Parathyroid adenoma (tissue), 2 donors: ENCODE measurements around the gene SPEM1.

Experiments used
- H2AFZ ChIP-seq: fragments of 300-600 bp; sonication (generic); one replicate; pipeline ENCODE4 v1.7.0; 2017; ENCODE audit warnings: antibody characterized with exemption, mild to moderate bottlenecking
- H3K27ac ChIP-seq: fragments of 300-600 bp; sonication (generic); one replicate; pipeline ENCODE4 v1.7.0; 2017
- H3K27me3 ChIP-seq: fragments of 300-600 bp; sonication (generic); one replicate; pipeline ENCODE4 v1.7.0; 2017; ENCODE audit warnings: low read length; ENCODE audit not compliant: control insufficient read depth, insufficient read depth
- H3K36me3 ChIP-seq: fragments of 300-600 bp; sonication (generic); one replicate; pipeline ENCODE4 v1.7.0; 2017; ENCODE audit warnings: low read length; ENCODE audit not compliant: control insufficient read depth, insufficient read depth
- H3K4me1 ChIP-seq: fragments of 300-600 bp; sonication (generic); one replicate; pipeline ENCODE4 v1.7.0; 2017; ENCODE audit warnings: control low read depth
- H3K4me2 ChIP-seq: fragments of 300-600 bp; sonication (generic); one replicate; pipeline ENCODE4 v1.7.0; 2017; ENCODE audit warnings: low read length
- H3K4me3 ChIP-seq: fragments of 300-600 bp; sonication (generic); one replicate; pipeline ENCODE4 v1.7.0; 2017; ENCODE audit warnings: low read depth, low read length
- H3K79me2 ChIP-seq: fragments of 300-600 bp; sonication (generic); one replicate; pipeline ENCODE4 v1.7.0; 2017; ENCODE audit warnings: control low read depth
- H3K9ac ChIP-seq: fragments of 300-600 bp; sonication (generic); one replicate; pipeline ENCODE4 v1.7.0; 2017; ENCODE audit warnings: mild to moderate bottlenecking
- H3K9me3 ChIP-seq: fragments of 300-600 bp; sonication (generic); one replicate; pipeline ENCODE4 v1.7.0; 2017; ENCODE audit warnings: low read length; ENCODE audit not compliant: control insufficient read depth
- TF ChIP-seq, protein P1 (sequence below): fragments of 300-600 bp; sonication (generic); IDR thresholded peaks from one replicate; pipeline ENCODE4 v1.7.0; 2017; ENCODE audit warnings: antibody characterized with exemption, mild to moderate bottlenecking
- donor health status: primary hyperparathyroidism.

SPEM1 gene

DNA sequence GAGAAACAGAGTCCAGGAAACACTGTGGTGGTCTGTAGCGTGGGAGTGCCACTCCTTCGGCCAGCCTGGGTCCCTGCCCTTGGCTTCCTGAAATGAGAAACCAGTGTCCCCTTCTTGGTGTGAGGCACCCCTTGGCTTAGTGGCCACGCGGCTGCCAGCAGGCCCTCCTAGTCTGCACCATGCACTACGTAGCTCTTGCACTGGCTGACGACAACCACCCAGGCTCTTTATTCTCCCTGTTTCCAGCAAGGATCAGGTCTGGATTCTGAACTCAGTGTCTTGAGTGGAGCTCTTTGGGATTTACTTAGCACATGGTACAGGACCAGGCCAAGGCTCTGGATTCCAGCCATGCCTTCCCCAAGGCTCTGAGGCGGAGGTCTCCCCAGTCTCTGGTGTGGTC, 7.4 kb downstream of the SPEM1 start:
- H3K79me2 ChIP-seq: no peaks in the 10 kb centered on the region
- no peak overlapping the region for H3K4me2 ChIP-seq
- no peak overlapping the region for H3K4me3 ChIP-seq
- H3K27ac ChIP-seq: no peak overlapping the region
- TF ChIP-seq, protein P1, sequence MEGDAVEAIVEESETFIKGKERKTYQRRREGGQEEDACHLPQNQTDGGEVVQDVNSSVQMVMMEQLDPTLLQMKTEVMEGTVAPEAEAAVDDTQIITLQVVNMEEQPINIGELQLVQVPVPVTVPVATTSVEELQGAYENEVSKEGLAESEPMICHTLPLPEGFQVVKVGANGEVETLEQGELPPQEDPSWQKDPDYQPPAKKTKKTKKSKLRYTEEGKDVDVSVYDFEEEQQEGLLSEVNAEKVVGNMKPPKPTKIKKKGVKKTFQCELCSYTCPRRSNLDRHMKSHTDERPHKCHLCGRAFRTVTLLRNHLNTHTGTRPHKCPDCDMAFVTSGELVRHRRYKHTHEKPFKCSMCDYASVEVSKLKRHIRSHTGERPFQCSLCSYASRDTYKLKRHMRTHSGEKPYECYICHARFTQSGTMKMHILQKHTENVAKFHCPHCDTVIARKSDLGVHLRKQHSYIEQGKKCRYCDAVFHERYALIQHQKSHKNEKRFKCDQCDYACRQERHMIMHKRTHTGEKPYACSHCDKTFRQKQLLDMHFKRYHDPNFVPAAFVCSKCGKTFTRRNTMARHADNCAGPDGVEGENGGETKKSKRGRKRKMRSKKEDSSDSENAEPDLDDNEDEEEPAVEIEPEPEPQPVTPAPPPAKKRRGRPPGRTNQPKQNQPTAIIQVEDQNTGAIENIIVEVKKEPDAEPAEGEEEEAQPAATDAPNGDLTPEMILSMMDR: no peak
- H3K9me3 ChIP-seq: no peaks in the 10 kb centered on the region
- no peaks in the 10 kb centered on the region for H3K4me1 ChIP-seq
- H3K9ac ChIP-seq: no peak overlapping the region
- H2AFZ ChIP-seq: no peak overlapping the region
- H3K27me3 ChIP-seq: no peaks in the 10 kb centered on the region
- H3K36me3 ChIP-seq: no peaks in the 10 kb centered on the region

DNA sequence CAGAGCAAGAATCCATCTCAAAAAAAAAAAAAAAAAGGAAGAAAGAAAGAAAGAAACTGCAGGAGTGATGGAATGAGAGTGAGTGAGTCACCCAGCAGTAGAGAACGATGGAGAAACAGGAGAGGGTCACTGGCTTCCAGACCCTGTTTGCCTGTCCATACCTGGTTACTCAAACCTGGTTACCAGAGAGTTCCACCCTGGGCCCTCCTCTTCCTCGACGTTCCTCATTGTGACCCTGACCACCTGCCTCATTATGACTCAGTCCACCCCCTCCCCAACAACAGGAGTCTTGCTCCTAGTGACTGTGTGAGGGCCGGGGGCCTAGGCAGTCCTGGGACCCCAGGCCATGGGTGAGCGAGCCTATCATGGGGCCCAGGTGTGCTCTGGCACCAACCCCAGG, 8.4 kb downstream of the SPEM1 start, which contains the start of gene SPEM3:
TSS of gene SPEM3 (plus strand) at position 301 of the 400 bp plus-strand sequence. CDS start at position 347, 46 bp downstream.
- no peaks in the 10 kb centered on the region for H3K79me2 ChIP-seq
- H3K4me2 ChIP-seq: no peak within 1 kb of the TSS
- H3K9me3 ChIP-seq: no peaks in the 10 kb centered on the region
- H3K4me1 ChIP-seq: no peaks in the 10 kb centered on the region
- no peak within 1 kb of the TSS for H3K27ac ChIP-seq
- no peak within 1 kb of the TSS for H3K9ac ChIP-seq
- TF ChIP-seq, protein P1: no peak
- H2AFZ ChIP-seq: no peak within 1 kb of the TSS
- no peak within 1 kb of the TSS for H3K4me3 ChIP-seq
- H3K27me3 ChIP-seq: no peaks in the 10 kb centered on the region
- no peaks in the 10 kb centered on the region for H3K36me3 ChIP-seq

DNA sequence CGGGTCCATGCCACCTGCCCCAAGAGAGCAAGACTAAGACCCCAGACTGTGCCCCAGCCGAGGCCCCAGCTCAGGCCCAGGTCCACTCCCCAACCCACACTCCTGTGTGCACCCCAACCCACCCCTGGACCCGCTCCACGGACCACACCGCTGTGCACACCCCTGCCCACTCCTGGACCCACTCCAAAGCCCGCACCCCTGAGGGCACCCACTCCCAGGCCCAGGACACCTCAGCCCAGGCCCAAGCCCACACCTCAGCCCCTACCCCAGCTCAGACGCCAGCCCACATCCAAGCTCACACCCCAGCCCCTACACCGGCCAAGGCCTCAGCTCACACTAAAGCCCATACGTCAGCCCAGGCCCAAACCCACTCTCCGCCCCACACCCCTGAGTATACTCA, 9.6 kb downstream of the SPEM1 start:
- TF ChIP-seq, protein P1: no peak

DNA sequence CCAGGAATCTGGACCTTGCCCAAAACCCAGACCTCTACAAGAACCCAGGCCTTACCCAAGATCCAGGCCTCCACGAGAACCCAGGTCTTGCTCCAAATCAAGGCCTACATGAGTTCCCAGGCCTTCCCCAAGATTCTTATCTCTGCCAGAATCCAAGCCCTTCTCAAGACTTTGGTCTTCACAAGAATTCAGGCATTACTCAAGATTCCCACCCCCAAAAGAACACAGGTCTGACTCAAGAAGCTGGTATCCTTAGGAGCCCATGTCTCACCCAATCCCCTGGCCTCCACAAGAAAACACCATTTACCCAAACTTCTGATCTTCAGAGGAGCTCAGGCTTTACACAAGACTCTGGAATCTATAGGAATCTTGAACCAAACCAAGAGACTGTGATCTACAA, 11.1 kb downstream of the SPEM1 start:
- Histone ChIP-seq H3K36me3 (no peaks in the 10 kb centered on the region), H2AFZ (no peak overlapping the region), H3K9ac (no peak overlapping the region), H3K4me2 (no peak overlapping the region), H3K4me1 (no peaks in the 10 kb centered on the region), H3K4me3 (no peak overlapping the region), H3K9me3 (no peaks in the 10 kb centered on the region), H3K27ac (no peak overlapping the region), H3K27me3 (no peaks in the 10 kb centered on the region), H3K79me2 (no peaks in the 10 kb centered on the region)
- TF ChIP-seq, protein P1: no peak

More for the DNA sequence above, 9.6 kb downstream of the SPEM1 start:
- H3K79me2 ChIP-seq: no peaks in the 10 kb centered on the region
- H2AFZ ChIP-seq: no peak overlapping the region
- H3K36me3 ChIP-seq: no peaks in the 10 kb centered on the region
- H3K4me1 ChIP-seq: no peaks in the 10 kb centered on the region
- no peak overlapping the region for H3K4me2 ChIP-seq
- H3K9ac ChIP-seq: no peak overlapping the region
- no peak overlapping the region for H3K4me3 ChIP-seq
- H3K27ac ChIP-seq: no peak overlapping the region
- no peaks in the 10 kb centered on the region for H3K9me3 ChIP-seq
- no peaks in the 10 kb centered on the region for H3K27me3 ChIP-seq

DNA sequence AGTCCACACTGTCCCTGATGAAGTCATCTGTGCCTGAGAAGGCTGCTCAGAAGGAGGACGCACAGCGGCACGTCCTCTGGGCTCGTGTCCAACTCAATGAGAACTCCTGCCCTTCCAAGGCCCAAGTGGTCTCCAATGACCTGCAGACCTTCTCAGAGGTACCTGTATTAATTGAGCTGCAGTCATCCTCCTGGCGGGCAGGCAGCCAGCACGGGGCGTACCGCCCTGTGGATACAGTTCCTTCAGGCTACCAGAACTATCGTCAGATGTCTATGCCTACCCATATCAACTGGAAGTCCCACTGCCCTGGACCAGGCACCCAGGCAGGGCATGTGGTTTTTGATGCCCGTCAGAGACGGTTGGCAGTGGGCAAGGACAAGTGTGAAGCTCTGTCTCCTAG, 12.2 kb downstream of the SPEM1 start:
- Histone ChIP-seq H3K27ac (no peak overlapping the region), H3K36me3 (no peaks in the 10 kb centered on the region), H3K79me2 (no peaks in the 10 kb centered on the region), H3K9me3 (no peaks in the 10 kb centered on the region), H3K4me3 (no peak overlapping the region), H2AFZ (no peak overlapping the region), H3K27me3 (no peaks in the 10 kb centered on the region), H3K4me2 (no peak overlapping the region), H3K9ac (no peak overlapping the region), H3K4me1 (no peaks in the 10 kb centered on the region)
- TF ChIP-seq, protein P1: no peak
